GM18868 (cell line): ENCODE measurements around the gene PPARG.
"Not testable (repeated sequence)": the region's sequence is repeated elsewhere in the genome, so short reads cannot be mapped to it uniquely, and the experiment has no call there.

Source experiments
- ATAC-seq: cut with Tn5 transposase; IDR thresholded peaks from one replicate; pipeline ENCODE4 v1.9.1; 2021; ENCODE audit warnings: mild to moderate bottlenecking, moderate library complexity; ENCODE audit not compliant: unreplicated experiment

The PPARG gene

DNA sequence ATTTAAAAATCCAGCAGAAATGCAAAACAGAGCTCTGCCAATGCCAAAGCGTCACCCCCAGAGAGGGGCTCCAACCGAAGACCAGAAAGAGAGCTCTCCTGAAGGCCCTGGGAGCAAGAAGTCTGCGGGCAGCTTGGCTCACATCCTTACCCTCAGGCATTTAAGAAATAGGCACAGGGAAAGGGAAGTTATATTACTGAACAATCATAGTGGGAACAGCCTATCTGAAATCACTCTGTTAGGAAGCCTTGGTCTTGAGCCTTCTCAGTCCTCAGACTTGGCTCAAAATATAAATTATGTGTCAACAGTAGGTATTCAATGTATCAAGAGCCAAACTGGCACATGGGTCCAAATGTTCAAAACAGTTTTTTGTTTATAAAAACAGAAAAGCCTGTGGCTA, 10.3 kb upstream of the PPARG start:
- no peak for ATAC-seq

DNA sequence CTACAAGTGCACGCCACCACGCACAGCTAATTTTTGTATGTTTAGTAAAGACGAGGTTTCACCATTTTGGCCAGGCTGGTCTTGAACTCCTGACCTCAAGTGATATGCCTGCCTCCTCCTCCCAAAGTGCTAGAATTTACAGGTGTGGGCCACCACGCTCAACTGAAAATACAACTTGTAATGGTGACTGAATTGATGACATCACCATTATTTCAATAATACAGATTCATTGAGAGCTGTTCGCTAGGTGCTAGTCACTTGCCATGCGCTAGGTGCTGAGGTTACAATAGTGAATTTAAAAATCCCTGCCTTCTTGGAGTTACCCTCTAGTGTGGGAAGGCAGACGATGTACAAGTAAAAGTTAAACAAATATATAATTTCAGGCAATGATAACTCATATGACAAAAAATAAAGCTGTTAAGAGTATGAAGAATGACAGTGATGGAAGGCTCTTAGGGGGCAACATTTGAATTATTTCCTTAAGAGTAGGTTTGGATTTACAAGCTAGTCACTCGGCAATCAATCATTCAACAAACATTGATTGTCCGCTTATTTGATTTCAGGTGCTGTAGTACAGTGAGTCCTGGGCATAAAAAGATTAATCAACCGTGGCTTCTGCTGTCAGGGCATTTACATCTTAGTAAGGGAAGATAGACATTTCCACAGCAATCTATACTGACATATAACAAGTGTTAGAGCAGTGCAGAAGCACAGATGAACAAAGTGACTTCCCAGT, 9.1 kb upstream of the PPARG start:
- no peak for ATAC-seq

DNA sequence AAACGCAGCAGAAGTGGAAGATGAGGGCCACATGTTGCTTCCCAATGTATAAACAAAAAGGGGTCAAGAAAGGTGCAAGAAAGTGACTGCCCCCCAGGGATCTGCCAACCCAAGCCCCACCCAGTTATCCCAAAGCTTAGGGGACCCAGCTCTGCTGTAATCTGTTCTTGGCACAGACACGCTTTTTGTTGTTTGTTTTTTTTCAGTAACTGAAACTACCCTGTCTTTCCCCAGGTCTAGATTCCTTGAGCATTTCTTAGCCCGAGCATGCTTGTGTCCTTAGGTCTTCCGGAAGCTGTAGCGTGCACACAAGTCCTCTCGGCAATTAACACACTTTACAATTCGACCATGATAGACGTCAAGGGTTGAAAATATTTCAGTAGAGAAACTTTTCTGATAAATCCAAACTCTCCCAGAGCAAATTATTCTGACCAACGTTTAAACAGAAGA, 8.5 kb upstream of the PPARG start:
- ATAC-seq = no peak

DNA sequence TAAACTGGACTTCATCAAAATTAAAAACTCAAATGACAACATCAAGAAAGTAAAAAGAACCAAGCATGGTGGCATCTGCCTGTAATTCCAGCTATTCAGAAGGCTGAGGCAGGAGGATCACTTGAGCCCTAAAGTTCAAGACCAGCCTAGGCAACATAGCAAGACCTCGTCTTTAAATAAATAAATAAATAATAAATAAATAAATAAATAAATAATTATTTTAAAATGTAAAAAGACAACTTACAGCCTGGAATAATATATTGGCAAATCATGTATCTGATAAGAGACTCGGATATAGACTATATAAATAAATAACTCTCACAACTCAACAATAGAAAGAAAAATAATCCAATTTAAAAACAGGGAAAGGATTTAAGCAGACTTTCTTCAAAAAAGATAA, 4.3 kb upstream of the PPARG start:
- no peak for ATAC-seq

DNA sequence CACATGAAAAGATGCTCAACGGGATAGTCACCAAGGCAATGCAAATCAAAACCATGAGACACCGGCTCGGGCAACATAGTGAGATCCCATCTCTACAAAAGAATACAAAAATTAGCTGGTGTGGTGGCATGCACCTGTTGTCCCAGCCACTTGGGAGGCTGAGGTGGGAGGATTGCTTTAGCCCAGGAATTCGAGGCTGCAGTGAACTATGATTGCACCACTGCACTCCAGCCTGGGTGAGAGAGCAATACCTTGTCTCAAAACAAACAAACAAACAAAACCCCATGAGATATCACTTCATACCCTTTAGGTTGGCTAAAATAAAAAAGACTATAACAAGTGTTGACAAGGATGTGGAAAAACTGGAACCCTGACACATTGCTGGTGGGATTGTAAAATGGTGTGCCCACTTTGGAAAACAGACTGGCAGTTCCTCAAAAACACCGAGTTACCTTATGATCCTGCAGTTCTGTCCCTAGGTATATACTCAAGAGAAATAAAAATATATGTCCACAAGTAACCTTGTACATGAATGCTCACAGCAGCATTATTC, 3.8 kb upstream of the PPARG start:
- ATAC-seq = no peak

DNA sequence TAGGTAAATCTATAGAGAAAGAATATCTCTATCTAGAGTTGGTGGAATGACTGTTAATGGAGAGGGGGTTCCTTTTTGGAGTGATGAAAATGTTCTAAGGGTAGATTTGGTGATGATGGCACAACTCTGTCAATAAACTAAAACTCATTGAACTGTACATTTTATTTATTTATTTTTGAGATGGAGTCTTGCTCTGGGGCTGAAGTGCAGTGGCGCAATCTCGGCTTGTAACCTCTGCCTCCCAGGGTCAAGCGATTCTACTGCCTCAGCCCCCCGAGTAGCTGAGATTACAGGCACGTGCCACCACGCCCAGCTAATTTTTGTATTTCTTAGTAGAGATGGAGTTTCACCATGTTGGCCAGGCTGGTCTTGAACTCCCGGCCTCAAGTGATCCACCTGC, 3.1 kb upstream of the PPARG start:
- ATAC-seq = not testable (repeated sequence)

DNA sequence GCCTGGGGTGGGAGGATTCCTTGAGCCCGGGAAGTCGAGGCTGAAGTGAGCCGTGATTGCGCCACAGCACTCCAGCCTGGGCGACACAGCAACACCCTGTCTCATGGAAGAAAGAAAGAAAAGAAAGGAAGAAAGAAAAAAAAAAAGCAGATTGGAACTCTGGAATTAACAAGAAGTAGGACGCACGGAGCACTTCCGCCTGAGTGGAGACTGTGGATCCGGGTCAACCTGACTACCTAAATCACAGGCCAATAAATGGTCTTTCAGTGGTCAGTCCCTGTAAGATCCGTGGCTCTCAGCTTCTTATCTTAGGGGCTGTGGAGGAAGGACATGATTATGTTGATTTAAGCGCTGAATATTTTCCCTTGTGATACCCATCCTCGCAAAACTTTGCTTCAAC, 2.4 kb upstream of the PPARG start:
- ATAC-seq = no peak

DNA sequence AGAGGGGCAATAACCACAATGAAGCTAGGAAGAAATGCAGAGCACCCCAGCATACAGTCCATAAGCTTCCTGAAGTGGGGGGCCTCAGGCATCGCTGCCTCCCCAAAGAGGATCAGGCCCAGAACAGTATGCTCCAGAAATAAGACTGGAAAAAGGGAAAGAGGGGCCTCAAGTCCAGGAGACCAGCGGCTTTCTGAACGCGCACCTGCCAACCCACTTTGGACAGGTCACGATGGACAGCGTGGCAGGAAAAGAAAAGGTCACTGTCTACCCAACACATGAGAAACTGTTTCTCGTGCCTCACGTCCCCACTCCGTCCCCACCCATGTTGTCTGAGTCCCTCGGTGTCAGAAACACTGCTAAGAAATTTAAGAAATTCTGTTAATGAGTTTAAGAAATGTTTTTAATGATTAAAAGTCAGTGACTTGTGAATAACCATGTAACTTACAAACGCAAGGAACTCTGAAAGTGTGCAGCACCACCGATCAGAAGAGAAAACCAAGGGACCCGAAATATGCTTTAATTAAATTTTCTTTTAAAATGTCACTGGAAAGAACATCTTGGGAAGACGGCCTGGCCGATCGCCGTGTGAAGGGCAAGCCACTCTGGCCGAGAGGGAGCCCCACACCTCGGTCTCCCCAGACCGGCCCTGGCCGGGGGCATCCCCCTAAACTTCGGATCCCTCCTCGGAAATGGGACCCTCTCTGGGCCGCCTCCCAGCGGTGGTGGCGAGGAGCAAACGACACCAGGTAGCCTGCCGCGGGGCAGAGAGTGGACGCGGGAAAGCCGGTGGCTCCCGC, 1.7 kb upstream of the PPARG start:
- no peak for ATAC-seq

DNA sequence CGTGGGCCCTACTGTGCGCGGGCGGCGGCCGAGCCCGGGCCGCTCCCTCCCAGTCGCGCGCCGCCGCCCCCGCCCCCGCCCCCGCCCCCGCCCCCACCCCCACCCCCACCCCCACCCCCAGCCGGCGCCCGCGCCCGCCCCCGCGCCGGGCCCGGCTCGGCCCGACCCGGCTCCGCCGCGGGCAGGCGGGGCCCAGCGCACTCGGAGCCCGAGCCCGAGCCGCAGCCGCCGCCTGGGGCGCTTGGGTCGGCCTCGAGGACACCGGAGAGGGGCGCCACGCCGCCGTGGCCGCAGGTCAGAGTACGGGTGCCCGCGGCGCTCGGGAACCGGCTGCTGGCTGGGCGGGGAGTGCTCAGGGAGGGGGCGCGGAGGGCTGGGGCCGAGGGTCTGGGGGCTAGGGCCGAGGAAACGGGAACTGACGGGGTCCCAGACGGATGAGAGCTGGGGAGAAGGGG, 1.1 kb upstream of the PPARG start:
- no peak for ATAC-seq

DNA sequence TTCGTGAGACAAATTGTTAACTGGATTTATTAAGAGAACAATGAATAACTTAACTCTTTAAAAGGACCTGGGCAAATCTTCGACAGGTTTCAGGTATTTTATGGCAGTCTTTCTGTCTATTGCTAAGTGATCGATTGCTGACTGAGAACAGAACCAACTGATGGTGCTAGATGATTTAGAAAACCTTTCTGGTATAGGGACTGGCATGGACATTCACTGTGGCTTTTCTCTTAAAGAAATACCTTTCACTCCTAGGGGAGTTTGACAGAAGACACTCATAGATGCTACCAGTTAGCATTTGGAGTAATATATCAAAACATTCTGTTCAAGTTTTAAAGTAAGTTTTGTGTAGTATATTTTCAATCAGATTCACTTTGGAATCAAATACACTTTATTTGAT, 654 bp downstream of the PPARG start:
- no peak for ATAC-seq

DNA sequence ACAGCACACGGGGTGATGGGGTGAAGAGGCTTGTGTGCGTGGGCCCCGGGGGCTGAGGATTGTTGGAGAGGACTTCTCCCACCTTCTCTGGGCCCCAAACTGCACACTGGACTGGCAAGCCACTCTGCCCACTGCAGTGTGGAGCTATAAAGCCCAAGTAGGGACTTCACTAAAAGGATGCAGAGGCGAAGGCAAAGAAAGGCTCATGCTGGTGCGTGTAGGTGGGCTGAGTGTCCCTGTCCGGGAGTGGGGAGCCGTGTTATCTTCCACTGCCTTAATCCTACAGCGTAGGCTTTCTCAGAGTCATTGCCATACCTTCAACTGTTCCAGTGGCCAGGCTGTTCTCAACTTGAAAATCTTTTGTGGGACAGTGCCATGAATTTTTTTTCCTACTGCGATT, 3.9 kb downstream of the PPARG start:
- no peak for ATAC-seq

DNA sequence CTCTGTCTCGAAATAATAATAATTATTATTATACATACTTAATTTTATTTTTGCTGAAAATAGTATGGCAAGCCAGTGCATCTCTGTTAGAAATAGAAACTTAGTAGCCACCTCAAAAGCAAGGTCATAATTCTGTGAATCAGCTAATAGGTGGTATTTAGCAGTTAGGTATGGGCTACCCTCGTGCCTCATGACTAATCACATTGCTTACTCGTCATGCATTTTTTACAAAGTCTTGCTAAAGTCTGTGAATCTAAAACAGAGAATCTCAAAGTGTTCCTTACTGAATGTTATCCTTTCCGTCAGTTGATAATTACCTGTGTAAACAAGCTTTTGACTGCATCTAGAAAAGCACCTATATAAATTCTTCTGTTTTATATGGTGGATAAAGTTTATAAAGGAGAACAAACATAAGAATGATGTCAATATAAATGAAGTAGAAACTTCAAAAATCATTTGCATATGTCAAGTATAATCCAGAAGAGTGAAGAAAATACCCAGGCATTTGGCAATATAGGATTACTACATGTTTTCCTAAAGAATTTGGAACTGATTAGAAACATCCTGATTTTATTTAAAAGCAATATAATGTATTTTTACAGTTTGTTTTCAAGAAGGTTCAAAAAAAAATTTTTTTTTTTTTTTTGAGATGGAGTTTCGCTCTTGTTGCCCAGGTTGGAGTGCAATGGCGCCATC, 6.2 kb downstream of the PPARG start:
- ATAC-seq = no peak

DNA sequence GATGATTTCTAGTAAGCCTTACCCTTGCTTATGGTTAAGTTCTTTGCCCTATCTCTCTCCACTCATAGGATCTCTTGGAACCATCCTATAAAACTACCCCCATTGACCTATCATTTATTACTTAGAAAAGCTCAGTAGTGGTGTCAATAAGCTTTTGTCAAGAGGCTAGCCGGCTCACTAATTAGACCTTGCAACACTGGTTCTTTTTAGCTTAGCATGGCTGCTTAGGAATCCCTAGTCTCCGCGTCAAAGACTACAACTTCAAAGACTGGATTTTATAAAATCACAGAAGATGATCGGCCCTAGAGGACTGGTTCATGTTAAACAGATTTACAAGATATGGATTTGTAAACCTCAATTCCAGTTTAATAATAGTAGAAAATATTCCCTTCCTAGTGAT, 7.6 kb downstream of the PPARG start:
- ATAC-seq = no peak

DNA sequence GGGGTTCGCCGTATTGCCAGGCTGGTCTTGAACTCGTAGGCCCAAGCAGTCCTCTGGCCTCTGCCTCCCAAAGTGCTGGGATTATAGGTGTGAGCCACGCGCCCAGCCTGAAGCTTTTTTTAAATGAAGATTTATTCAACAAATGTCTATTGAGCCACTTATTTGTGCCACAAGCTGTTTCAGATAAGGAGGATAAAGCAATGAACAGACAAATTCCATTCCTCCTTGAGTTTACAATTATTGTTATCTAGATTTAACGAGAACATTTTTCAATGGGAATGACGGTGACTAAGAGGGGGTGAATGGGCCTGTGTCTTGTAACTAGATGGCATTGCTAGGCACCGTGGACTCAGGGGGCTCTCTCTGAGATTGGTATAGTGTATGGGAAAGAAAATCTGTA, 10.2 kb downstream of the PPARG start:
- no peak for ATAC-seq

DNA sequence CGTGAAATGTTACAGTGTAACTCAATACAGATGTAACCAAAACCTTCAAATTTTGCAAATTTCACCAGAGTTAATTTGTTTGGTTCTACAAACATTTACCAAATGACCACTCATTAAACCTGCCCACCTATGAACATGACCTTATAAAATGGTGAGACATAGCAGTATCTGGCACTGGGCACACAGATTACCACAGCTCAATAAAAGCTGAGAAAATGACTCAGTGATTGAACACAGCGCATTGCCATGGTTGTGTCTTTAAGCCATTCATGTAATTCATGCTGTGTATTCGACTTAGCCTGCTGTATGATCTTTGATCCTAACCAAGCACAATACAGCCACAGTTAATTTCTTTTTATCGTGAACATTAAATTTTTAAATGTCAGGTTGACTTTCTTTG, 11.3 kb downstream of the PPARG start:
- no peak for ATAC-seq

DNA sequence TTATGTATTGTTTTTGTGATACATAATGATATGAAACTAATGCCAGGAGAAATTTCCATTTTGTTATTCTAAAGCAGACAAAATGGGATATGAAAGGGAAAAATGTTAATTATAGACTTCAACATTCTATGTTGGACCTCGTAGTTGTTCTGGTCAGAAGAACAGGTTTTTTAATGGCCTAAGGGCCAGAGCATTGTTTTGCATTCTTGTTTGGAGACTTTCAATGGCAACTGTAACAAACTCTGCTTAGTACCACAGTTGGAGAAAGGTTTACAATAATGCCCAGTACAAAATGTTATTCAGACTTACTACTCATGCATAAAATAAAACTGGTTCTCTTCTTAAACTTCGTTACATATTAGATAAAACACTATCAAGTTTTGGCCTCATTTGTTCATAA, 12.2 kb downstream of the PPARG start:
- ATAC-seq = no peak

DNA sequence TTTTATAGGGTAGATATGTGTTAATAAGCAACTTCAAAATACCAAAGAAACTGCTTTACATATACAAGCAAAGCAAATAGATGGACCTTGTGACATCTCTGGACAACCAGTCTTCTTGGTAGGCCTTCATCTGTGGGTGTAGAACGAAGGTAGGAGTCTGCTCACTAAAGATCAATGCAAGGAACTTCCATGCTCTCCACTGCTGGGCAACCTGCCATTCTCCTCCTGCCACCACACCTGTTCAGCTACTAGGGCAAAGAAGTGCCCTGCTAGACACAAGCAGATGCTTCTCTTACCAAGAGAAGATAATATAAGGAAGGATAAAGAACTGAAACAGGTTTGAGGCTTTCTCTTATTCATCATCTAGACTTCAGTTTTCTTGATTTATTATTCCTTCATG, 12.6 kb downstream of the PPARG start:
- ATAC-seq = no peak

DNA sequence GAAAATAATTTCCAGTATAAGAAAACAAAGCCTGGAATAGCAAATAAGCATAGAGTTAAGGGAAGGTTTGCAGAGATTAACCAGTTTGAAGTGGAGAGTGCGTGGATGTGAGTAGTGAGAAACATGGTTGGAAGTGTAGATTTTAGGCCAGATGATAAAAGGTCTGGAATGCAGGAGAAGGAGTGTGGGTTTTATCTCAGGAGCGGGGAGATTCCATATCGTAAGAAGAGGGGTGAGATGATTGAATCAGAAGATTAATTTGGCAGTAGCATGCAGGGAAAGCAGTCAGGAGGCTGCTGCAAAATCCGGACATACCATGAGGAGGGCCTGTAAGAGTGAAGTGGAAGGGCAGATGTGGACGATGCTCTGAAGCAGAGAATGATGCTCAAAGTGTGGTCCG, 13.7 kb downstream of the PPARG start:
- no peak for ATAC-seq

DNA sequence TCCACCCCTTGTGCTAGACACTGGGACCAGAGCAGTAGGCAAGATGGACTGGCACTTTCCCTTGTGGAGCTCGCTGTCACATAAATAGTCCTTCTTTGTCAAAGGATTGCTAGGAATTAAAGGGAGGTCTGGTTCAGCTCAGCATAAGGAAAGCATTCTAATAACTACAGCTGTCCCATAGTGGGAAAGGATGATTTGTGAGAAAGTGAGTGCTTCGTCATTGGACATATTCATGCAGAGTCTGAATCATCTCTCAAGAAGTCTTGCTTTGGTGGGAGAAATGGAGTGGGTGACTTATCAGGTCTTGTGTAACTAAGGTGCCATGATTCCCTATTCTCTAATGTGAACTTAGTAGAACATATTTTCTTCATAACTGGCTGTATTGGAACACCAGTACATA, 14.7 kb downstream of the PPARG start:
- ATAC-seq = no peak

DNA sequence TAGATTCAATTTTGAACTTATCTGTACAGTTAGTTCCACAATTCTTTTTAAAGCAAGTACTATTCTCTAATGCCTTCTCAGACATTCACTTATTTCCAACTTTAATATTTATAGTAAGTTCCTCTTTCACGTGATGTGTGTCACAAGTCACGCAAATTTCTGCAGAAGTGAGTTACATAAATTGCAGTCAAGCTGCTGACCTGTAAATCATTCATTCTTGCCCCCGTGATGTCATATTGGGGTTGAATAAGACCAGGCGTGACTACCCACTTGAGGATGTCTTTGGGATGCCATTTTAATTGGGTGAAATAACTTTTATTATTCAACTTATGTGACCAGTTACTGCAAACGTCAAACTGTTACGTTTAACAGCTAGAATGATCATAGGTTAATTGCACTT, 15.1 kb downstream of the PPARG start:
- no peak for ATAC-seq

DNA sequence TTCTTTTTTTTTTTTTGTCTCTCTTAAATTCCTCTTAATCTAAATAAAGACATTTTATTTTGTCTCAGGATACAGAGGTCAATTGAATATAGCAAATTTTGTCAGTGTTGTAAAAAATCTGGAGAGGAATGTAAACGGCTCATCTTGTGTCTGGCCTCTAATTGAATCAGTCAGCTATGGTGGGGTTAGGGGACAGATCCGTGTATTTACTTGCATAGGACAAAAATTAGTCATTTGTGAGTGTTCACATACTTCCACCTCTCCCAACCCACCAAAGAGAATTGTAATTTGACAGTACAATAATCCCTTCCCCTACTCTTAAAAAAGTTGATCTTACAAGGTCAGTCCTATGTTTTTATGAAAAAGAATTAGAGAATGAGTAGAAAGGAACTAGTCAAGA, 18.3 kb downstream of the PPARG start:
- ATAC-seq = no peak

DNA sequence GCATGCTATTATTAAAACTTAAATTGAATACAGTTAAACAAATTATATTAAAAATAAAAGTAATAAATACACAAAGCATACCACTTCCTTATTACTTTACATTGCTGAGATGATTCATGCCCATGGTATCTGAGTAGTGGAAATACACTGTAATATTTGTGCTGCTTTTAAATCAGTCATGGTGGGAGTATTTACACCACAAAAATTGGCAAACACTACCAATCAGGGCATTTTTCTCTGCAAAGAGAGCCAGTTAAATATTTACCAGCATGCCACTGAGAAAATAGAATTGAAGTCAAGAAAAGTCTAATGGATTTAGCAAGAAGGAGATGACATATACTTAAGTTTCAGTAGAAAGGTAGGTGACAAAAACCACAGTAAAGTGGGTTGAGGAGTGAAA, 19.6 kb downstream of the PPARG start:
- no peak for ATAC-seq
